Measurements from ENCODE around the gene GABRA5. TPM values are rescaled to one million over a fixed set of nuclear protein-coding genes. Genes with fewer than 3 reads are reported as not detected.

The GABRA5 gene
- total RNA-seq, 1 experiment from 2014 or later: 4.9 TPM

DNA sequence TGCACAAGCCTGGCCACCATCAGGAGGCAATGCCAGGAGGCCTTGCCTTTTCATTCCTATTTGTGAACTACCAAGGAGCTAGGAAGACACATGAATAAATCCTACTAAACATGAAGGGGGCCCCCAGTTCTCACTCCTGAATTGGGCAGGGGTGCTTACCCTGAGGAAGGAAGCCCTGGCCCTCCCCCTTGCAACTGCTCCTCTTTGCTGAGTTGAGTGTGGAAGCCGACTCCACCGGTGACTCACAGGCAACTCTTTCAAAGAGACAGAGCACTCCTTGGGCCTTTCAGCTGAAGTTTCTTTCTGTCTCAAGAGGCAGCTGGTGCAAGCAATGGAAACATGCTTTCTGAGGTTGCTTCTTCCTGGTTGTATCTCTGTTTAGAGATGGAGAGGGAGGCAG is 105.8 kb downstream of the GABRA5 start:
- H3K27me3 ChIP-seq (ENCODE audit: insufficient read depth, low read length): peaks cover 24% of the 10 kb centered on the region
- H3K23ac ChIP-seq (ENCODE audit: insufficient read length, low read depth, low read length): no peak overlapping the region
- no peak for DNase-seq
- Mint-ChIP-seq H3K9me3 (peaks cover 0 to 2% of the 10 kb centered on the region in 2 experiments; a peak in 1 of 5 replicates), H3K27ac (no peak overlapping the region), H3K36me3 (ENCODE audit: insufficient read depth in 1 of 3, low read depth in 3 of 3) (no peaks in the 10 kb centered on the region), H3K4me3 (peak overlapping the region in 1 of 2 experiments; percentile 74; a peak in 2 of 5 replicates), H3K27me3 (ENCODE audit: low read depth) (peaks cover 70% of the 10 kb centered on the region), H3K4me1 (peaks cover 13 to 15% of the 10 kb centered on the region in 2 experiments; a peak in 3 of 4 replicates)
- H4K8ac ChIP-seq (replicated peaks; ENCODE audit: insufficient read length, low read depth, low read length): no peak overlapping the region
- H2BK12ac ChIP-seq (ENCODE audit: insufficient read length, low read depth, low read length): no peak overlapping the region
- no peak overlapping the region for H3K4me2 ChIP-seq (ENCODE audit: insufficient read depth, insufficient read length, low read length)
- H2BK20ac ChIP-seq (ENCODE audit: low read depth, low read length, poor library complexity, severe bottlenecking): no peak overlapping the region
- H3K18ac ChIP-seq (ENCODE audit: insufficient read length, low read depth, low read length): no peak overlapping the region
- no peaks in the 10 kb centered on the region; the same call in 1 of the 2 replicates for H3K4me1 ChIP-seq (ENCODE audit: insufficient read depth, low read length)
- no peak overlapping the region for H2BK5ac ChIP-seq (ENCODE audit: insufficient read length, low read length)
- no peak overlapping the region for H4K5ac ChIP-seq (ENCODE audit: insufficient read length, low read depth, low read length)
- no peak overlapping the region for H4K91ac ChIP-seq (ENCODE audit: insufficient read length, low read depth, low read length)
- no peaks in the 10 kb centered on the region for H3K9me3 ChIP-seq (ENCODE audit: control insufficient read depth, low read depth, low read length)
- H2BK15ac ChIP-seq (ENCODE audit: low read depth, low read length): no peak overlapping the region
- H2AFZ ChIP-seq (ENCODE audit: low read length): no peak overlapping the region
- no peak overlapping the region for H3K56ac ChIP-seq (ENCODE audit: insufficient read length, low read depth, low read length)
- no peak overlapping the region for H2AK5ac ChIP-seq (ENCODE audit: insufficient read length, low read length)
- TF ChIP-seq, protein P1, sequence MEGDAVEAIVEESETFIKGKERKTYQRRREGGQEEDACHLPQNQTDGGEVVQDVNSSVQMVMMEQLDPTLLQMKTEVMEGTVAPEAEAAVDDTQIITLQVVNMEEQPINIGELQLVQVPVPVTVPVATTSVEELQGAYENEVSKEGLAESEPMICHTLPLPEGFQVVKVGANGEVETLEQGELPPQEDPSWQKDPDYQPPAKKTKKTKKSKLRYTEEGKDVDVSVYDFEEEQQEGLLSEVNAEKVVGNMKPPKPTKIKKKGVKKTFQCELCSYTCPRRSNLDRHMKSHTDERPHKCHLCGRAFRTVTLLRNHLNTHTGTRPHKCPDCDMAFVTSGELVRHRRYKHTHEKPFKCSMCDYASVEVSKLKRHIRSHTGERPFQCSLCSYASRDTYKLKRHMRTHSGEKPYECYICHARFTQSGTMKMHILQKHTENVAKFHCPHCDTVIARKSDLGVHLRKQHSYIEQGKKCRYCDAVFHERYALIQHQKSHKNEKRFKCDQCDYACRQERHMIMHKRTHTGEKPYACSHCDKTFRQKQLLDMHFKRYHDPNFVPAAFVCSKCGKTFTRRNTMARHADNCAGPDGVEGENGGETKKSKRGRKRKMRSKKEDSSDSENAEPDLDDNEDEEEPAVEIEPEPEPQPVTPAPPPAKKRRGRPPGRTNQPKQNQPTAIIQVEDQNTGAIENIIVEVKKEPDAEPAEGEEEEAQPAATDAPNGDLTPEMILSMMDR (conservative IDR thresholded peaks at IDR 0.05): no peak
- no CpG with 5 or more reads among the region's 2 CpGs for WGBS (ENCODE audit: extremely low coverage, insufficient read length, low lambda C conversion rate)
- H3K4ac ChIP-seq (ENCODE audit: low read depth, low read length): no peak overlapping the region
- H3K79me2 ChIP-seq (ENCODE audit: insufficient read depth, low read length): no peaks in the 10 kb centered on the region
- peaks cover 8% of the 10 kb centered on the region for H3K23me2 ChIP-seq (ENCODE audit: insufficient read length, low read depth, low read length, poor library complexity, severe bottlenecking)
- no peak overlapping the region for H3K14ac ChIP-seq (ENCODE audit: insufficient read depth, low read length)
- H3T11ph ChIP-seq (ENCODE audit: low read length): no peak overlapping the region
- H3K9ac ChIP-seq (ENCODE audit: extremely low read depth, insufficient read length, low read length): no peak overlapping the region
- no peak overlapping the region for H2BK120ac ChIP-seq (ENCODE audit: low read depth, low read length, poor library complexity, severe bottlenecking)
- H3K79me1 ChIP-seq (ENCODE audit: insufficient read depth, low read depth, low read length, poor library complexity, severe bottlenecking): no peaks in the 10 kb centered on the region
- no peak overlapping the region for H3K27ac ChIP-seq (ENCODE audit: insufficient read length, low read depth, low read length)
- H4K20me1 ChIP-seq (ENCODE audit: control insufficient read depth, insufficient read depth, insufficient read length): no peaks in the 10 kb centered on the region
